ENCODE data around the gene CX3CL1. TPM values are rescaled to one million over a fixed set of nuclear protein-coding genes. Genes with fewer than 3 reads are reported as not detected.

CX3CL1 gene
- total and polyA plus RNA-seq, 2 of the 13 experiments (the other 11 are each of a cell fraction or from before 2014, with no cell fraction given), result 57.3 to 60.8 TPM

- no peak; a peak in 1 of 4 replicates for TF ChIP-seq MAFK (conservative IDR thresholded peaks at IDR 0.05 in 1 of 2, IDR thresholded peaks at IDR 0.05 in 1 of 2; ENCODE audit: low read length in 2 of 2)
- peak; percentile 97 for TF ChIP-seq PHF21A (CRISPR knock-in tag; IDR thresholded peaks at IDR 0.05)
- TF ChIP-seq SIN3B (IDR thresholded peaks at IDR 0.05; ENCODE audit: low read length), result no peak
- TF ChIP-seq IRX3 (CRISPR knock-in tag; IDR thresholded peaks at IDR 0.05; ENCODE audit: borderline replicate concordance, low read depth), result peak; percentile 25
- peak; percentile 73; the same call in 1 of the 2 replicates for TF ChIP-seq ZHX1 (CRISPR knock-in tag; IDR thresholded peaks at IDR 0.05; ENCODE audit: low read depth)
- peak; percentile 29; the same call in 1 of the 2 replicates for TF ChIP-seq ZNF253 (CRISPR knock-in tag; IDR thresholded peaks at IDR 0.05; ENCODE audit: borderline replicate concordance)
- TF ChIP-seq ZNF350 (CRISPR knock-in tag; IDR thresholded peaks at IDR 0.05; ENCODE audit: borderline replicate concordance, low read depth), result peak; percentile 94
- TF ChIP-seq HMGXB4 (CRISPR knock-in tag; IDR thresholded peaks at IDR 0.05; ENCODE audit: borderline replicate concordance in 1 of 2, low read depth in 1 of 2), result peak; percentile 45 to 93; a peak in 3 of 4 replicates
- 0 out of 2 replicates have a peak, but pooled peaks have one; percentile 90 for TF ChIP-seq ZNF251 (CRISPR knock-in tag; IDR thresholded peaks at IDR 0.05)
- TF ChIP-seq REL (CRISPR knock-in tag; conservative IDR thresholded peaks at IDR 0.05), result peak; percentile 97
- 0 out of 2 replicates have a peak, but pooled peaks have one; percentile 7 for TF ChIP-seq FOXM1 (CRISPR knock-in tag; IDR thresholded peaks at IDR 0.05)
- TF ChIP-seq ARID5B (CRISPR knock-in tag; IDR thresholded peaks at IDR 0.05), result peak; percentile 91; the same call in 1 of the 2 replicates
- no peak; the same call in 1 of the 2 replicates for TF ChIP-seq LBX2 (CRISPR knock-in tag; IDR thresholded peaks at IDR 0.05; ENCODE audit: borderline replicate concordance)
- no peak for TF ChIP-seq FOSL1 (CRISPR knock-in tag; IDR thresholded peaks at IDR 0.05; ENCODE audit: borderline replicate concordance)
- no peak; the same call in 1 of the 2 replicates for TF ChIP-seq ZNF326 (CRISPR knock-in tag; IDR thresholded peaks at IDR 0.05; ENCODE audit: borderline replicate concordance)
- peak; percentile 52 for TF ChIP-seq XRCC5 (optimal IDR thresholded peaks at IDR 0.05; ENCODE audit: low read length)
- peak; percentile 67; the same call in 1 of the 2 replicates for TF ChIP-seq ELF4 (CRISPR knock-in tag; IDR thresholded peaks at IDR 0.05; ENCODE audit: borderline replicate concordance)
- peak; percentile 87 for TF ChIP-seq SALL1 (CRISPR knock-in tag; IDR thresholded peaks at IDR 0.05)
- no peak for TF ChIP-seq HMGA1 (CRISPR knock-in tag; conservative IDR thresholded peaks at IDR 0.05)
Measured at GRCh38 chr16:57372372-57373116, at the start of gene CX3CL1 (continued).

Measured in HepG2 (cell line).